ENCODE data around the gene NXPE1. TPM values are rescaled to one million over a fixed set of nuclear protein-coding genes. Genes with fewer than 3 reads are reported as not detected.

Gene NXPE1
- polyA plus RNA-seq, 2 of the 4 experiments (the other 2 are of a cell fraction): not detected

DNA sequence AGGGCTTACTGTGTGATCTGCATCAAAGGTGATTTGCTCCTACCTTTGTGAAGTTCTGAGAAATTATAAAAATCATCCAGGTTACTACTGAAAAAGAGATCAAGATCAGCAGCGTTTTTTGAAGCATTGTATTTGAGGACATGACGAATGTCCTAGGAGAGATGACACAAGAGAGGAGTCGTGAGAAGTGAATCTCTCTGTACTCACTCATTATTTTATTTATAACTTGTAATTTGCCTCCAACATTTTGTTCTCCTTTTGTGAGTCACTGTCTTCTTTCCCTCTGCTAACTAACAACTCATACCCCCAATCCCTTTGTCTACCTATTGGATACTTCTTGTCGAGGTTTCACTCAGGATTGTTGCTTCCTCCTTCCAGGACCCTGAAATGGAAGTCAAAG lies 8.6 kb downstream of the NXPE1 start:
- CTCF ChIA-PET: no interaction called here
- Histone ChIP-seq H3K4me1 (no peaks in the 10 kb centered on the region), H3K4me3 (no peak overlapping the region), H3K9me3 (no peaks in the 10 kb centered on the region), H3K4me2 (no peak overlapping the region), H3K27ac (no peak overlapping the region)
- TF ChIP-seq, protein P1, sequence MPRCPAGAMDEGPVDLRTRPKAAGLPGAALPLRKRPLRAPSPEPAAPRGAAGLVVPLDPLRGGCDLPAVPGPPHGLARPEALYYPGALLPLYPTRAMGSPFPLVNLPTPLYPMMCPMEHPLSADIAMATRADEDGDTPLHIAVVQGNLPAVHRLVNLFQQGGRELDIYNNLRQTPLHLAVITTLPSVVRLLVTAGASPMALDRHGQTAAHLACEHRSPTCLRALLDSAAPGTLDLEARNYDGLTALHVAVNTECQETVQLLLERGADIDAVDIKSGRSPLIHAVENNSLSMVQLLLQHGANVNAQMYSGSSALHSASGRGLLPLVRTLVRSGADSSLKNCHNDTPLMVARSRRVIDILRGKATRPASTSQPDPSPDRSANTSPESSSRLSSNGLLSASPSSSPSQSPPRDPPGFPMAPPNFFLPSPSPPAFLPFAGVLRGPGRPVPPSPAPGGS (IDR thresholded peaks at IDR 0.05): no peak
- no peak for TF ChIP-seq KDM1A (IDR thresholded peaks at IDR 0.05; ENCODE audit: low read depth)
- TF ChIP-seq PHF8 (IDR thresholded peaks at IDR 0.05; ENCODE audit: borderline replicate concordance, low read depth): no peak
- no peak for TF ChIP-seq NPAS2 (CRISPR knock-in tag; IDR thresholded peaks at IDR 0.05; ENCODE audit: borderline replicate concordance)
- TF ChIP-seq ZFP36 (IDR thresholded peaks at IDR 0.05; ENCODE audit: borderline replicate concordance, partially characterized antibody): no peak
- no peak for TF ChIP-seq SMC3 (IDR thresholded peaks at IDR 0.05)
- TF ChIP-seq HDAC2 (IDR thresholded peaks at IDR 0.05): no peak
- no peak for TF ChIP-seq ZNF302 (CRISPR knock-in tag; IDR thresholded peaks at IDR 0.05)
- TF ChIP-seq MYC (IDR thresholded peaks at IDR 0.05; ENCODE audit: borderline replicate concordance, low read length): no peak
- 15% methylated on average over 4 of the region's 4 CpGs for WGBS (ENCODE audit: missing lambda C conversion rate)
- POLR2A ChIA-PET: no interaction called here
- no peak for DNase-seq (ENCODE audit: low read depth in 1 of 2, low spot score in 1 of 2)
- ATAC-seq: no peak
- FAIRE-seq: peak; percentile 68

- Histone ChIP-seq H3K4me1 (no peaks in the 10 kb centered on the region), H3K4me3 (no peak overlapping the region), H3K9me3 (peaks cover 4% of the 10 kb centered on the region; the same call in 1 of the 3 replicates), H3K4me2 (no peak overlapping the region), H3K27ac (no peak overlapping the region)
- ATAC-seq (no peak), FAIRE-seq (no peak), DNase-seq (ENCODE audit: low read depth in 1 of 2, low spot score in 1 of 2) (peak in 1 of 2 experiments; percentile 5)
- ChIA-PET POLR2A (no interaction called here), CTCF (no interaction called here)
- TF ChIP-seq FOSL2 (IDR thresholded peaks at IDR 0.05) (no peak), FOSL2 (CRISPR knock-in tag; IDR thresholded peaks at IDR 0.05) (no peak), HOXA7 (CRISPR knock-in tag; IDR thresholded peaks at IDR 0.05) (no peak), NPAS2 (CRISPR knock-in tag; IDR thresholded peaks at IDR 0.05; ENCODE audit: borderline replicate concordance) (no peak), FOSB (CRISPR knock-in tag; IDR thresholded peaks at IDR 0.05) (no peak), HMGXB4 (CRISPR knock-in tag; IDR thresholded peaks at IDR 0.05; ENCODE audit: borderline replicate concordance) (no peak), CTCF (IDR thresholded peaks at IDR 0.05) (no peak), FOXS1 (CRISPR knock-in tag; IDR thresholded peaks at IDR 0.05) (no peak), ELK1 (IDR thresholded peaks at IDR 0.05; ENCODE audit: low read depth, low read length) (no peak), HEYL (CRISPR knock-in tag; IDR thresholded peaks at IDR 0.05) (no peak), KDM5A (IDR thresholded peaks at IDR 0.05) (no peak), RFX5 (IDR thresholded peaks at IDR 0.05) (no peak), RNF2 (IDR thresholded peaks at IDR 0.05; ENCODE audit: borderline replicate concordance, low read depth) (no peak), RCOR1 (IDR thresholded peaks at IDR 0.05; ENCODE audit: low read depth, low read length) (no peak), PHF8 (IDR thresholded peaks at IDR 0.05; ENCODE audit: borderline replicate concordance, low read depth) (no peak), GATA3 (IDR thresholded peaks at IDR 0.05; ENCODE audit: borderline replicate concordance) (no peak), HDAC2 (IDR thresholded peaks at IDR 0.05) (no peak)
- TF ChIP-seq, protein P2, sequence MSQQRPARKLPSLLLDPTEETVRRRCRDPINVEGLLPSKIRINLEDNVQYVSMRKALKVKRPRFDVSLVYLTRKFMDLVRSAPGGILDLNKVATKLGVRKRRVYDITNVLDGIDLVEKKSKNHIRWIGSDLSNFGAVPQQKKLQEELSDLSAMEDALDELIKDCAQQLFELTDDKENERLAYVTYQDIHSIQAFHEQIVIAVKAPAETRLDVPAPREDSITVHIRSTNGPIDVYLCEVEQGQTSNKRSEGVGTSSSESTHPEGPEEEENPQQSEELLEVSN (IDR thresholded peaks at IDR 0.05; ENCODE audit: borderline replicate concordance, low read depth): no peak
- WGBS (ENCODE audit: missing lambda C conversion rate): 11% methylated on average over 2 of the region's 2 CpGs
These were observed 34.0 kb downstream of the NXPE1 start for GRCh38 chr11:114525682-114526081.
